Sigmoid colon (tissue), 7 donors: Measurements from ENCODE around the gene NOX3. TPM values are rescaled to one million over a fixed set of nuclear protein-coding genes. Genes with fewer than 3 reads are reported as not detected.

ENCODE experiments used
- DNase-seq: peaks from one replicate; pipeline ENCODE4 v3.0.0-alpha.2; 2019
- H3K27ac ChIP-seq, 4 donors: fragments of 200-600 bp; sonication (generic); one replicate each; pipeline ENCODE4 v1.5.1; 2016 to 2019; ENCODE audit warnings: mild to moderate bottlenecking in 1 of 4
- H3K27me3 ChIP-seq, 3 donors: fragments of 200-600 bp; sonication (generic); one replicate each; pipeline ENCODE4 v1.5.1; 2019; ENCODE audit warnings: mild to moderate bottlenecking in 1 of 3
- H3K36me3 ChIP-seq, 4 donors: fragments of 200-600 bp; sonication (generic); one replicate each; pipeline ENCODE4 v1.5.1; 2016 to 2019
- H3K4me1 ChIP-seq, 4 donors: fragments of 200-600 bp; sonication (generic); one replicate each; pipeline ENCODE4 v1.5.1; 2017 to 2019
- H3K4me3 ChIP-seq, 4 donors: fragments of 200-600 bp; sonication (generic); one replicate each; pipeline ENCODE4 v1.5.1; 2017 to 2019; ENCODE audit warnings: mild to moderate bottlenecking in 2 of 4, moderate library complexity in 1 of 4
- H3K9me3 ChIP-seq, 4 donors: fragments of 200-600 bp in 3 of 4; sonication (generic) in 3 of 4; one replicate each; pipeline versions ENCODE4 v1.5.1 to v1.6.1; 2013 to 2019
- CTCF ChIP-seq, 4 experiments: fragments of 450-650 bp in 3 of 4; fragments of 200-600 bp in 1 of 4; IDR thresholded peaks; one replicate each; pipeline ENCODE4 v1.5.1; 2016 to 2019; ENCODE audit warnings: antibody characterized with exemption in 4 of 4, mild to moderate bottlenecking in 3 of 4, moderate library complexity in 2 of 4
- EP300 ChIP-seq, 4 donors: sonication (generic); formaldehyde crosslinking; IDR thresholded peaks; one replicate each; pipeline ENCODE4 v1.6.1; 2017; ENCODE audit warnings: antibody characterized with exemption in 4 of 4
- POLR2A ChIP-seq, 2 donors: fragments of 450-650 bp; IDR thresholded peaks; one replicate each; pipeline ENCODE4 v1.6.1; 2016; ENCODE audit warnings: antibody characterized with exemption in 2 of 2, mild to moderate bottlenecking in 2 of 2, moderate library complexity in 2 of 2
- POLR2AphosphoS5 ChIP-seq, 4 donors: sonication (generic); formaldehyde crosslinking; IDR thresholded peaks; one replicate each; pipeline ENCODE4 v1.6.1; 2017; ENCODE audit warnings: antibody characterized with exemption in 4 of 4
- WGBS, 2 donors: extraction: QIAGEN DNeasy Blood & Tissue Kit; methylation state at CpG; one replicate each; pipeline ENCODE4 v1.1.7; 2013; 5-methylcytosine and 5-hydroxymethylcytosine counted together
- intact Hi-C: fragments of 100-400 bp; cut with DNase I; formaldehyde crosslinking; loops from one replicate; pipeline ENCODE4 v1.15.1; 2023
- polyA plus RNA-seq, 3 donors: library from polyadenylated mRNA; stranded (reverse); fragments of 200-250 nt; gene quantifications; one replicate each; pipeline ENCODE4 v1.2.3, GENCODE V29; 2013
- total RNA-seq, 4 donors: library from RNA; depleted of rRNA; stranded (reverse); fragments of >200 nt; gene quantifications; one replicate each; pipeline ENCODE4 v1.1.0, GENCODE V29; 2016
- donor health status: healthy with polysubstance abuse.
- donor health status: Bipolar disorder and iron deficiency.
- donor health status: healthy.

NOX3 gene
- total and polyA plus RNA-seq, 7 donors: not detected

- Histone ChIP-seq H3K27me3 (no peaks in the 10 kb centered on the region), H3K4me1 (no peaks in the 10 kb centered on the region), H3K36me3 (no peaks in the 10 kb centered on the region), H3K4me3 (no peak overlapping the region), H3K9me3 (no peaks in the 10 kb centered on the region), H3K27ac (no peak overlapping the region)
- no peak for TF ChIP-seq POLR2A (IDR thresholded peaks at IDR 0.05)
- no peak for TF ChIP-seq POLR2AphosphoS5 (IDR thresholded peaks at IDR 0.05)
- TF ChIP-seq EP300 (IDR thresholded peaks at IDR 0.05): no peak
- no peak for TF ChIP-seq CTCF (IDR thresholded peaks at IDR 0.05)
- no peak for DNase-seq
- 93 to 95% methylated on average over 15 of the region's 15 CpGs for WGBS, 2 donors
- intact Hi-C loops: no loop called here
Measured at GRCh38 chr6:155384321-155384952, 71.2 kb downstream of the NOX3 start.

DNA sequence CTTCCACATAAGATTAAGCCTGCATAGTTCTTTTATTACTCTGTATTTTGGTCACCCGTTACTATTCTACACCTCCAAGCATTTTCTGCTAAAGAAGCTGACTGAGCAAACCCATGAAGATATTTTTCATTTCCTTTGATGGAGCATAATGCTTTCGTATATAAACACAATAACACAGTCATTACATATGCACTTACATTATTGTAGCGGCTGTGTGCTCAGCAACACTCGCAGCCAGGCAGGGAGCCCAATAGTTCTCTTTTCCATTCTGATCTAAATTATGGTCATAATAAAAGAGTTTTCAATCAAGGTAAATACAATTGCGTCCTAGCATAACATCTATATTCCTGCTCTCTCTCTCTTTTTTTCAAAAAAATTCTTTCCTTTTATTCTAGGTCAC, 71.7 kb downstream of the NOX3 start:
- no peak for DNase-seq
- 81 to 89% methylated on average over 5 of the region's 5 CpGs for WGBS, 2 donors
- Histone ChIP-seq H3K27ac (no peak overlapping the region), H3K4me1 (no peaks in the 10 kb centered on the region), H3K36me3 (no peaks in the 10 kb centered on the region), H3K27me3 (no peaks in the 10 kb centered on the region), H3K4me3 (no peak overlapping the region), H3K9me3 (no peaks in the 10 kb centered on the region)
- TF ChIP-seq EP300 (IDR thresholded peaks at IDR 0.05) (no peak), POLR2A (IDR thresholded peaks at IDR 0.05) (no peak), CTCF (IDR thresholded peaks at IDR 0.05) (no peak), POLR2AphosphoS5 (IDR thresholded peaks at IDR 0.05) (no peak)
- intact Hi-C loops: no loop called here

DNA sequence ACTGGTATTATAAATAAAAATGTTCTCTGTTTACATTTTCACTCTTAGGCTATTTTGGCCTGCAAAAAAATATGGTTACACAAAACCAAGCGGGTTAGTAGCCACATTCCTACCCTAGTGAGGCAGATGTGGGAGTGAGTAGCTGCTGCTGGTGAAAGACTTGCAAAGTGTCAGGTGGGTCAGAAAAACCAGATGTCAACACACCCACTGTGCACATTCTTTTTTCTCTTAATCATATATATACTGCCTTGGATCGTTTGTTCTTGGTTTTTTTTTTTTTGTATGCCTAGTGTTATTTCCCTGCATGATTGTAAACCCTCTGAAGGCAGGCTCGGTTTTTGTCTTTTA, 73.3 kb downstream of the NOX3 start:
- H3K27ac ChIP-seq: no peak overlapping the region
- 76 to 85% methylated on average over 3 of the region's 3 CpGs for WGBS, 2 donors
- no peaks in the 10 kb centered on the region for H3K9me3 ChIP-seq
- no peak overlapping the region for H3K4me3 ChIP-seq
- intact Hi-C loops: no loop called here
- TF ChIP-seq EP300 (IDR thresholded peaks at IDR 0.05): no peak
- TF ChIP-seq POLR2A (IDR thresholded peaks at IDR 0.05): no peak
- no peak for TF ChIP-seq CTCF (IDR thresholded peaks at IDR 0.05)
- TF ChIP-seq POLR2AphosphoS5 (IDR thresholded peaks at IDR 0.05): no peak
- DNase-seq: no peak
- H3K27me3 ChIP-seq: no peaks in the 10 kb centered on the region
- H3K4me1 ChIP-seq: no peaks in the 10 kb centered on the region
- H3K36me3 ChIP-seq: no peaks in the 10 kb centered on the region

DNA sequence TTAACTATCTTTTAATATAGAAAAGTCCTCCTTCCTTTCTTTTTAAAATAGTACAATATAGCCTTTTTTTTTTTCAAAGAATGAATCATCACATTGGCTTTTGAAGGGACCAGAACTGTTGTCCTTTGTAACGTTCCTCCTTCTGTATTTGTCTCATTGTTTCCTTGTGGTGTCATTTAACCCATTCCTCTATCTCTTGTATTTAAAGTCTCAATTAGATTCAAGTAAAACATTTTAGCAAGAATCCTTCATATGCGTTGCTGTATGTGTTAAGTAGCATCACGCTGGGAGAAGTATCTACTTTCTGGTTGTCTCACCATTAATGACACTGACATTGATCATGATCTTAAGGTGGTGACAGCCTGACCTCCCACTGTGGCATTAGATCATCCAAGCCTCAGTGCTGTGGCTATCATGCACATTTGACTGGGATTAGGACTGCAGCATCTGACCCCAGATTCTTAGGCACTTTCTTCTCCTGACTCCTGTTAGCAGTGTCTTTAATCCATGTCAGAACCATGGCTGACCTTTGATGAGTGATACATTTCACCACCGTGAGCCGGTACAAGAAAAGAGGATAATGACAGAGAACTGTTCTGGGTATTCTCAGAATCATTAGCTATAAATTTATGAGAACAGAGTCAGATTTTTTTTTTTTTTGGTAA, 73.8 kb downstream of the NOX3 start:
- TF ChIP-seq POLR2AphosphoS5 (IDR thresholded peaks at IDR 0.05) (no peak), EP300 (IDR thresholded peaks at IDR 0.05) (no peak), CTCF (IDR thresholded peaks at IDR 0.05) (no peak), POLR2A (IDR thresholded peaks at IDR 0.05) (no peak)
- no peak for DNase-seq
- Histone ChIP-seq H3K27ac (no peak overlapping the region), H3K4me1 (no peaks in the 10 kb centered on the region), H3K9me3 (no peaks in the 10 kb centered on the region), H3K4me3 (no peak overlapping the region), H3K27me3 (no peaks in the 10 kb centered on the region), H3K36me3 (no peaks in the 10 kb centered on the region)
- intact Hi-C loops: no loop called here
- WGBS, 2 donors: 76 to 78% methylated on average over 5 of the region's 5 CpGs
